AG10803 (cell line): ENCODE results near the gene SP6.

ENCODE experiments used
- DNase-seq: peaks from one replicate; pipeline ENCODE4 v3.0.0; 2010; ENCODE audit warnings: low read depth
- H3K4me3 ChIP-seq: 2 replicates; pipeline ENCODE4 v1.5.1; 2011; ENCODE audit warnings: mild to moderate bottlenecking, low read length, control low read depth
- TF ChIP-seq, protein P1 (sequence below): conservative IDR thresholded peaks from 2 replicates; pipeline ENCODE4 v1.5.1; 2011; ENCODE audit warnings: mild to moderate bottlenecking, low read length, control low read depth, inconsistent platforms

The SP6 gene

DNA sequence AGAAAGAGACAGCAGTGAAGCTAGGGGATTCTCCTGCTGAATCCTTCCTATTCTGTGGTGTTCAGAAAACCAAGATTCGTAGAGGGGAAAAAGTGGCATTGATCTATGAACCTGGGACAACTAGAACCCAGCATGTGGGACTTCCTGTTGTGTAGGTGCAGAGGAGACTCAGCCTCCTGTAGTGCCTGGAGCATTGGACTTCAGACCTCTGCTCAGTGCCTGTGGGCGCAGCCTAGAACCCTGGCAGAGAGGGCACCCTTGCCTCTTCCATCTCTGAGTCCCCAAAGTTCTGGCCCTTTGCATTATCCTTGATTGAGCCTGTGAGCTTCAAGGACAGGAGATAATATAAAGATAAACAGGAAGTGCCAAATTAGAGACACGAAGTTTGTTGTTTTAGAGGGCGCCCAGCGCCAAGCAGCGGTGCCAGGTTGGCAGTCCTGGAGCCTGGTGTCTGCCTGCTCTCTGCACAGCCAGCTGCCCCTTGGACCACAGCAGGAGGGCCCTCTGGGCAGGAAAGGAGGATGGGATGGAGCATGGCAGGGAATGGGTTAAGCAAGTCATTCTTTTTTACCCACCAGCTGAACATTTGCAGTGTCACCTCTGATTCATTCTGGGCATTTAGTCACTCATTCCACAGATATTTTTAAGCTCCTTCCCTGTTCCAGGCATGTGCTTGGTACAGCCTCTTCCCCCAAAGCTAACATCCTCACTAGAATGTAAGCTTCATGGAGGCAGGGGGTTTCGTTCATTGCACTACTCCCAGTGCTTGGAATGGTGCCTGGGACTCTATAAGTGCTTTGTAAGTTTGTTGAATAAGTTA is 11.9 kb upstream of the SP6 start:
- peak; percentile 88 for DNase-seq
- TF ChIP-seq, protein P1, sequence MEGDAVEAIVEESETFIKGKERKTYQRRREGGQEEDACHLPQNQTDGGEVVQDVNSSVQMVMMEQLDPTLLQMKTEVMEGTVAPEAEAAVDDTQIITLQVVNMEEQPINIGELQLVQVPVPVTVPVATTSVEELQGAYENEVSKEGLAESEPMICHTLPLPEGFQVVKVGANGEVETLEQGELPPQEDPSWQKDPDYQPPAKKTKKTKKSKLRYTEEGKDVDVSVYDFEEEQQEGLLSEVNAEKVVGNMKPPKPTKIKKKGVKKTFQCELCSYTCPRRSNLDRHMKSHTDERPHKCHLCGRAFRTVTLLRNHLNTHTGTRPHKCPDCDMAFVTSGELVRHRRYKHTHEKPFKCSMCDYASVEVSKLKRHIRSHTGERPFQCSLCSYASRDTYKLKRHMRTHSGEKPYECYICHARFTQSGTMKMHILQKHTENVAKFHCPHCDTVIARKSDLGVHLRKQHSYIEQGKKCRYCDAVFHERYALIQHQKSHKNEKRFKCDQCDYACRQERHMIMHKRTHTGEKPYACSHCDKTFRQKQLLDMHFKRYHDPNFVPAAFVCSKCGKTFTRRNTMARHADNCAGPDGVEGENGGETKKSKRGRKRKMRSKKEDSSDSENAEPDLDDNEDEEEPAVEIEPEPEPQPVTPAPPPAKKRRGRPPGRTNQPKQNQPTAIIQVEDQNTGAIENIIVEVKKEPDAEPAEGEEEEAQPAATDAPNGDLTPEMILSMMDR = no peak
- H3K4me3 ChIP-seq = no peak overlapping the region

GRCh38 chr17:47860386-47860785 is 9.4 kb upstream of the SP6 start:
- DNase-seq = no peak
- H3K4me3 ChIP-seq = no peak overlapping the region
- TF ChIP-seq, protein P1 = no peak

- H3K4me3 ChIP-seq = no peak overlapping the region
- TF ChIP-seq, protein P1 = no peak
- DNase-seq = no peak
These were observed 6.8 kb upstream of the SP6 start for GRCh38 chr17:47857551-47858455.

DNA sequence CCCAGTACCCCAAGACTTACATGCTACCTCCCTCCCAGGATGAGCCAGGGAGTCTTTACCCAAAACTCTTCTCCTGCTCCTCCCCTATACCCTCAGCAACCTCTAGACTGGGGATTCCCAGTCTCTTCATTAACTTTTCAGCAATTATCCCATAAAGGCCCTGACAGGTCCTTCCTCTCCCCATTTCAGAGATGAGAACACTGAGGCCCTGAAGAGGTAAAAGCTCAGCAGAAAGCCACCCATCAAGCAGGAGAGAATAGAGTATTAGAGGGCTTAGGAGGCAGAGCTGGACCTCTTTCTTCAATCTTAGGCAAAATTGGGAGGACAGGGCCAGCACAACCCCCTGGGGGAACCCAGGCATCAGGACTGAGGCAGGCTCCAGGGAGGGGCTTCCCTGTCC is 5.9 kb upstream of the SP6 start:
- H3K4me3 ChIP-seq = no peak overlapping the region
- TF ChIP-seq, protein P1 = no peak
- no peak for DNase-seq

DNA sequence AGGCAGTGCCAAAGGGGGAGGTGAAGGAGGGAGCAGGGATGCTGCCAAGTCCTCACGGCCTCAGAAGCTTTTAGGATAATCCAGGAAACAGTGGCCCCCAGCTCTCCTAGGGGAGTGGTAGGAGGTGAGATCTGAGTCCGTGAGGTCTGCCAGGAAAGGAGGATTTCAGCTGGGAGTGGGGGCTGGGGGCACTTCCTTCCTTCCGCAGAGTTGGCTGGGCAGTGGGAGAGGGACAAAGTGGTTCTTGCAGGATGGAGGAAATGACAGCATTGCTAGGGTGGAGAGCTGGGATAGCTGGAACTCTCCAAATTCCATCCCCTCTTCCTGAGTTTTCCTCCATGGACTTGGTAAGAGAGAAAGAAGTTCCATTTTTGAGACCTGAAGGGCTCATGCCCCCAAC is 4.8 kb upstream of the SP6 start:
- DNase-seq = no peak
- no peak overlapping the region for H3K4me3 ChIP-seq
- TF ChIP-seq, protein P1 = no peak

DNA sequence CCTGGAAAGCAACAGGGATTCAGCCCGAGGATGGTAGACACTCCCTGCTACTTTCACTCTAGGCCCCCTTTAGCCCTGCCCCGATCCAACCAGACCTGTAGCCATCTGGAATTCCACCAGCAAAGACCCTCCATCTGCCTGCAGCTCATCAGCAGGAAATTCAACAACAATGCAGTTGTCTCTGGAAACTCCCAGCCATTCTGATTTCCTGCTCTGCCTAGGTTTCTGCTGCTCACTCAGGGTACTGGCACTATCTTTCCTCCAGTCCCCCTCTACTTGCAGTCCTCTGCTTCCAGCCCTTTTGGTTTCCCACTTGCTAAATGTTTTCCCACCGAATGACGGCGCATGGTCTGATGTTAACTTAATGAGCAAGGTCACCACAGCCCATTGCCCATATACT is 2.7 kb upstream of the SP6 start:
- TF ChIP-seq, protein P1 = no peak
- DNase-seq = no peak
- no peak overlapping the region for H3K4me3 ChIP-seq
